ENCODE data around the gene BBIP1.

Gene BBIP1

DNA sequence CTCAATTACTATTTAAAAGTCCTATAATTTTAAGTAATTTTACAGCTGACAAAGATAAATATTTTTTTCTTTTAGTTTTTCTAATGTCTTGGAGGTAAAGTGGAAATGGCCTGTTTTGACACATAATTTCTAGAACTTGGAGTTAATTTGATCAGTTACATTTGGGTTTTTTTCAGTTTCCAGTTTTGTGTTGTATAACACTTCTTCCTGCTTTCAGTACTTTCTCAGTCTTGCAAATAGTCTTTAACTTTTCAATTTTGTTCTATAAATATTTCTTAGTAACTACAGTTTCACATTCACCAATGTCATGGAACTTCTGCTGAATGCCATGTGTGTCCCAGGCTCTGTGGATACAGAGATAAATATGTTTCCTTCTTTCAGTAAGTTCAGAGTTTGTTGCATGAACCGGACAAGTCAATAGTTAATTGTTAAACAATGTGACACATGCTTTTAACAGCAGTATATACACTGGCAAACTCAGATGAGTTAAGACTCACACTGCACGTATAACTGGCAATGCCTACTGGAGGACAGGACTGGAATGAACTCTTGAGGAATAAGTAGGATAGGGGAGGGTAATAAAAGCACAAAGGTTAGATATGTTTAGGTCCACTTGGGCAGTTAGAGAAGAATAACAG, 5.0 kb upstream of the BBIP1 start:
- TF ChIP-seq BACH2 (CRISPR knock-in tag; IDR thresholded peaks at IDR 0.05; ENCODE audit: borderline replicate concordance): no peak
- TF ChIP-seq ZFP3 (CRISPR knock-in tag; IDR thresholded peaks at IDR 0.05): no peak
- TF ChIP-seq PPARA (CRISPR knock-in tag; IDR thresholded peaks at IDR 0.05; ENCODE audit: borderline replicate concordance): no peak
- no peak for TF ChIP-seq GLIS3 (CRISPR knock-in tag; IDR thresholded peaks at IDR 0.05)
- no peak for ATAC-seq

DNA sequence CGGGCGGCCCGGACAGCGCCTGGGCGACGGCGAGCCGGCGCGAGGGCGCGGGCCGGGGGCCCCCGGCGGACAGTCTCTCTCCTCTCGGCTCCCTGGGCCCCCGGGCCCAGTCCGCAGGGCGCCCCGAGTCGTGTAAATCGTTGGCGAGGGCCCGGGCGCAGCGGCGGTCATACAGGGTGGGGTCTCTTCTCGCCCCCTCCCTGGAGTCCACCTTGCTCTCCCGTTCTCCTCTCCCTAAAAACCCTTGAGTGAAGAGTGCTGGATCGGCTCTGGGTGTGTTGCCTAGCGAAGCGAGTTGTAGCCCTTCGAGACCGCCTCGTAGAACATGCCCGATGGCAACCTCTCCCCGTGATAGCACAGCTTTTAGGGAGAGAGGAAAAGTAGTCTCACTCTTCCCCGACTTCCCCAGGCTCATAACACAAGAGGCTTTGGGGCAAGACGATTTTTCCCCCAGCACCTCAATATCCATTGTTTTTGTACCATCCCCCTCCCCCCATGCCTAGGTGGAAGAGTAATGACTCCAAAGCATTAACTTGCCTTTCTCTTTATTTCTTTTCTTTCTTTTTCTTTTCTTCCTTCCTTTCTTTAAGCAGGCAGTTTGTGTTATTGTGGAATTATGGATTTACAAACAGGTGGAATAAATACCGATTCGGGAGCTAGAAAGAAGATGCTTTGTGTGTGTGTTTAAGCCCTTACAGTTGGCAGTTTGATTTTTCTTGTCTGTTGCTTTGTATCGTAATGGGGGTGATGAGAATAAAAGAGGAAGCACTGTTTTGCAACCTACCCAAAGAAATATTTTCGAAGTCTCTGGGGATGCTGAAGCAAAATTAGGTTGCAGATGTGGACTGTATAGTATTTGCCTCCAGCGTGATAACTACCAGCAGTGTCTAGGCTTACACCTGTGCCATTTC, 1.2 kb upstream of the BBIP1 start:
- TF ChIP-seq ZFP30 (CRISPR knock-in tag; IDR thresholded peaks at IDR 0.05) (no peak), ZNF8 (CRISPR knock-in tag; IDR thresholded peaks at IDR 0.05) (no peak), ISL1 (CRISPR knock-in tag; IDR thresholded peaks at IDR 0.05) (no peak), GLIS3 (CRISPR knock-in tag; IDR thresholded peaks at IDR 0.05) (no peak), BACH2 (CRISPR knock-in tag; IDR thresholded peaks at IDR 0.05; ENCODE audit: borderline replicate concordance) (no peak), ZC3H10 (CRISPR knock-in tag; IDR thresholded peaks at IDR 0.05) (no peak), ZFP3 (CRISPR knock-in tag; IDR thresholded peaks at IDR 0.05) (no peak), RARB (CRISPR knock-in tag; IDR thresholded peaks at IDR 0.05) (no peak), ESRRG (CRISPR knock-in tag; IDR thresholded peaks at IDR 0.05) (no peak), OSR1 (CRISPR knock-in tag; IDR thresholded peaks at IDR 0.05) (no peak), ARNTL (CRISPR knock-in tag; IDR thresholded peaks at IDR 0.05; ENCODE audit: borderline replicate concordance, low read depth) (no peak), PATZ1 (CRISPR knock-in tag; IDR thresholded peaks at IDR 0.05; ENCODE audit: borderline replicate concordance) (no peak), TSHZ2 (CRISPR knock-in tag; IDR thresholded peaks at IDR 0.05) (no peak), ZNF70 (CRISPR knock-in tag; IDR thresholded peaks at IDR 0.05) (no peak), ZNF565 (CRISPR knock-in tag; conservative IDR thresholded peaks at IDR 0.05; ENCODE audit: low read depth) (no peak), PPARA (CRISPR knock-in tag; IDR thresholded peaks at IDR 0.05; ENCODE audit: borderline replicate concordance) (no peak), POU6F1 (CRISPR knock-in tag; IDR thresholded peaks at IDR 0.05; ENCODE audit: borderline replicate concordance, low read depth) (no peak)
- TF ChIP-seq, protein P1, sequence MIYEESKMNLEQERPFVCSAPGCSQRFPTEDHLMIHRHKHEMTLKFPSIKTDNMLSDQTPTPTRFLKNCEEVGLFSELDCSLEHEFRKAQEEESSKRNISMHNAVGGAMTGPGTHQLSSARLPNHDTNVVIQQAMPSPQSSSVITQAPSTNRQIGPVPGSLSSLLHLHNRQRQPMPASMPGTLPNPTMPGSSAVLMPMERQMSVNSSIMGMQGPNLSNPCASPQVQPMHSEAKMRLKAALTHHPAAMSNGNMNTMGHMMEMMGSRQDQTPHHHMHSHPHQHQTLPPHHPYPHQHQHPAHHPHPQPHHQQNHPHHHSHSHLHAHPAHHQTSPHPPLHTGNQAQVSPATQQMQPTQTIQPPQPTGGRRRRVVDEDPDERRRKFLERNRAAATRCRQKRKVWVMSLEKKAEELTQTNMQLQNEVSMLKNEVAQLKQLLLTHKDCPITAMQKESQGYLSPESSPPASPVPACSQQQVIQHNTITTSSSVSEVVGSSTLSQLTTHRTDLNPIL (CRISPR knock-in tag; IDR thresholded peaks at IDR 0.05; ENCODE audit: low read depth): no peak
- ATAC-seq: no peak

DNA sequence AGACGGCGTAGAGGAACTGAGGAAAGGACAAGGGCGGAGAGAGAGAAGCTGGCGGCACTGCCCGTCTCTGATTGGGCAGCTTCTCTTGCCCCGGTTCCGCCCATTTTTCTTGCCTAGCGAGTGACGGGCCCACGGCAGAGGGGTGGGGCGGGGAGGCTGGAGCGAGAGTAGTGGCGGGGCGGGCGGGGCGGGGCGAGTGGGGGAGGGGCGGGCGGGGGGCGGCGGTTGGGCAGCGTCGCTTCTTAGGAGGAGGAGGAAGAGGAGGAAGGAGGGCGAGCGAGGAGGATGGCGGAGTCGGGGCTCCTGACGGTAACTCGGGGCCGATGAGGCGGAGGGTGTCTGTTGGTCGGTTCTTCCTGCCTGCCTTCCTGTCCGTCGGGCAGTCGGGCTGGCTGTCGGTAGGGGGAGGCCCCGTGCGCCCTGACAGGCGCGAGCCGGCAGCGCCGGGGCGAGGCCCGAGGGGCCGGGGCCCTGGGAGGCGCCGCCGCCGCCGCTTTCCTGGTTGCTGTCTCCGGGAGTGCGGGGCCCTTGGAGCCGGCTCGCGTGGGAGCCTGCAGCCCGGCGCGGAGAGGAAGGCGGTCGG, 460 bp upstream of the BBIP1 start, which contains the start of gene SHOC2:
Gene SHOC2 (plus strand): TSS at position 256 of the 583 bp plus-strand sequence. CDS start 44,755 bp downstream, outside the sequence.
- ATAC-seq: peak; percentile 52
- TF ChIP-seq TOX (CRISPR knock-in tag; IDR thresholded peaks at IDR 0.05; ENCODE audit: borderline replicate concordance): no peak
- no peak for TF ChIP-seq POU6F1 (CRISPR knock-in tag; IDR thresholded peaks at IDR 0.05; ENCODE audit: borderline replicate concordance, low read depth)
- no peak for TF ChIP-seq ZNF8 (CRISPR knock-in tag; IDR thresholded peaks at IDR 0.05)
- TF ChIP-seq ZNF565 (CRISPR knock-in tag; conservative IDR thresholded peaks at IDR 0.05; ENCODE audit: low read depth): no peak
- TF ChIP-seq, protein P2, sequence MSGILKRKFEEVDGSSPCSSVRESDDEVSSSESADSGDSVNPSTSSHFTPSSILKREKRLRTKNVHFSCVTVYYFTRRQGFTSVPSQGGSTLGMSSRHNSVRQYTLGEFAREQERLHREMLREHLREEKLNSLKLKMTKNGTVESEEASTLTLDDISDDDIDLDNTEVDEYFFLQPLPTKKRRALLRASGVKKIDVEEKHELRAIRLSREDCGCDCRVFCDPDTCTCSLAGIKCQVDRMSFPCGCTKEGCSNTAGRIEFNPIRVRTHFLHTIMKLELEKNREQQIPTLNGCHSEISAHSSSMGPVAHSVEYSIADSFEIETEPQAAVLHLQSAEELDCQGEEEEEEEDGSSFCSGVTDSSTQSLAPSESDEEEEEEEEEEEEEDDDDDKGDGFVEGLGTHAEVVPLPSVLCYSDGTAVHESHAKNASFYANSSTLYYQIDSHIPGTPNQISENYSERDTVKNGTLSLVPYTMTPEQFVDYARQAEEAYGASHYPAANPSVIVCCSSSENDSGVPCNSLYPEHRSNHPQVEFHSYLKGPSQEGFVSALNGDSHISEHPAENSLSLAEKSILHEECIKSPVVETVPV (CRISPR knock-in tag; IDR thresholded peaks at IDR 0.05): no peak
- TF ChIP-seq ZC3H10 (CRISPR knock-in tag; IDR thresholded peaks at IDR 0.05): no peak
- no peak for TF ChIP-seq PPARA (CRISPR knock-in tag; IDR thresholded peaks at IDR 0.05; ENCODE audit: borderline replicate concordance)
- TF ChIP-seq PATZ1 (CRISPR knock-in tag; IDR thresholded peaks at IDR 0.05; ENCODE audit: borderline replicate concordance): no peak
- no peak for TF ChIP-seq RARB (CRISPR knock-in tag; IDR thresholded peaks at IDR 0.05)

All from SK-N-SH treated with all-trans-retinoic acid at 6 μM for 48 hours (cell line).